GM13976 (cell line): ENCODE results near the gene LILRB1.

Experiments
- DNase-seq: peaks from one replicate; pipeline ENCODE4 v3.0.0; 2012; ENCODE audit warnings: low spot score
- CTCF ChIP-seq: IDR thresholded peaks from 2 replicates; pipeline ENCODE4 v1.5.1; 2012; ENCODE audit warnings: borderline replicate concordance, mild to moderate bottlenecking; ENCODE audit not compliant: insufficient read depth; ENCODE audit errors: extremely low read depth, missing control alignments, control extremely low read depth
- in situ Hi-C: fragments of 300-500 bp; cut with MboI; formaldehyde crosslinking; loops from one replicate; pipeline ENCODE4 v1.12.0; 2022; ENCODE audit warnings: low sequenced_read_pairs, mixed read lengths, inconsistent platforms; ENCODE audit not compliant: unreplicated experiment

The LILRB1 gene

GRCh38 chr19:54682306-54682856 lies 52.1 kb downstream of the LILRB1 start:
- in situ Hi-C loops = no loop called here
- no peak for TF ChIP-seq CTCF
- DNase-seq = no peak

DNA sequence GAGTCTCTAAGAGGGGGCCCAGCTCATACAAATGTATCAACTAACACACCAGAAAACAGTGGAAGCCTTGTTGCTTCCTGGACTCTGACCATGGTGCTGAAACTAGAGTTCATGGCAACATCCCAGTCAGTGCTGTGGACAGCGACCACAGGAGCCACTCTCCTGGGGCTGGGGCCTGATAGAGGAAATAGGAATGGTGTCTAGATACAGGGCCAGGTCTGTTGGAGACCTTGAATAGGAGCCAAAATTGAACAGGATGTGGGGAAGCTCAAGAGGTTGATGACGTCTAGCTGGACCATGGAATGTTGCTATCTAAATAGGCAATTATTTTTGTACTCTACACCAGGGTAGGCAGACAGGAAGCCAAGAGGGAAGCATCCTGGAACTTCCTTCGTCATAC lies 54.2 kb downstream of the LILRB1 start:
- in situ Hi-C loops = no loop called here
- TF ChIP-seq CTCF = no peak
- DNase-seq = peak; percentile 50
